Vagina (tissue), 2 donors: ENCODE measurements around the gene ADH7. TPM values are rescaled to one million over a fixed set of nuclear protein-coding genes. Genes with fewer than 3 reads are reported as not detected.
"Not testable (repeated sequence)": the region's sequence is repeated elsewhere in the genome, so short reads cannot be mapped to it uniquely, and the experiment has no call there.

ENCODE experiments used
- DNase-seq, 2 donors: peaks; one replicate each; pipeline ENCODE4 v3.0.0-alpha.2; 2017; ENCODE audit errors: extremely low spot score in 2 of 2
- H3K27ac ChIP-seq: fragments of 200-600 bp; sonication (generic); one replicate; pipeline ENCODE4 v1.5.1; 2019
- H3K27me3 ChIP-seq: fragments of 200-600 bp; sonication (generic); one replicate; pipeline ENCODE4 v1.5.1; 2019
- H3K36me3 ChIP-seq, 2 donors: fragments of 200-600 bp; sonication (generic); one replicate each; pipeline ENCODE4 v1.5.1; 2017 to 2019
- H3K4me1 ChIP-seq: fragments of 200-600 bp; sonication (generic); one replicate; pipeline ENCODE4 v1.5.1; 2019
- H3K4me3 ChIP-seq, 2 donors: fragments of 200-600 bp; sonication (generic); 1 replicate in 1 of 2; 2 replicates in 1 of 2; pipeline ENCODE4 v1.5.1; 2016 to 2019
- H3K9me3 ChIP-seq: fragments of 200-600 bp; sonication (generic); one replicate; pipeline ENCODE4 v1.5.1; 2019
- POLR2A ChIP-seq, 2 donors: fragments of 450-650 bp; IDR thresholded peaks; one replicate each; pipeline ENCODE4 v1.6.1; 2017; ENCODE audit warnings: antibody characterized with exemption in 2 of 2, mild to moderate bottlenecking in 2 of 2, moderate library complexity in 2 of 2
- POLR2AphosphoS5 ChIP-seq, 2 donors: sonication (generic); formaldehyde crosslinking; IDR thresholded peaks; one replicate each; pipeline ENCODE4 v1.9.0; 2017; ENCODE audit warnings: antibody characterized with exemption in 2 of 2, mild to moderate bottlenecking in 2 of 2, low read depth in 1 of 2; ENCODE audit not compliant: insufficient read depth in 1 of 2
- intact Hi-C: fragments of 100-400 bp; cut with DNase I; formaldehyde crosslinking; loops from one replicate; pipeline ENCODE4 v1.15.1; 2023
- total RNA-seq: library from RNA; depleted of rRNA; stranded (reverse); fragments of >200 nt; gene quantifications from one replicate; pipeline ENCODE4 v1.2.3, GENCODE V29; 2016
- TF ChIP-seq, protein P1 (sequence below), 3 experiments: fragments of 450-650 bp in 2 of 3; fragments of 200-600 bp in 1 of 3; sonication (generic) in 1 of 3; IDR thresholded peaks; one replicate each; pipeline ENCODE4 v1.5.1; 2017 to 2019; ENCODE audit warnings: antibody characterized with exemption in 3 of 3, mild to moderate bottlenecking in 2 of 3, moderate library complexity in 2 of 3

The ADH7 gene
- total RNA-seq, 1 donor from 2014 or later, result 11.8 TPM

DNA sequence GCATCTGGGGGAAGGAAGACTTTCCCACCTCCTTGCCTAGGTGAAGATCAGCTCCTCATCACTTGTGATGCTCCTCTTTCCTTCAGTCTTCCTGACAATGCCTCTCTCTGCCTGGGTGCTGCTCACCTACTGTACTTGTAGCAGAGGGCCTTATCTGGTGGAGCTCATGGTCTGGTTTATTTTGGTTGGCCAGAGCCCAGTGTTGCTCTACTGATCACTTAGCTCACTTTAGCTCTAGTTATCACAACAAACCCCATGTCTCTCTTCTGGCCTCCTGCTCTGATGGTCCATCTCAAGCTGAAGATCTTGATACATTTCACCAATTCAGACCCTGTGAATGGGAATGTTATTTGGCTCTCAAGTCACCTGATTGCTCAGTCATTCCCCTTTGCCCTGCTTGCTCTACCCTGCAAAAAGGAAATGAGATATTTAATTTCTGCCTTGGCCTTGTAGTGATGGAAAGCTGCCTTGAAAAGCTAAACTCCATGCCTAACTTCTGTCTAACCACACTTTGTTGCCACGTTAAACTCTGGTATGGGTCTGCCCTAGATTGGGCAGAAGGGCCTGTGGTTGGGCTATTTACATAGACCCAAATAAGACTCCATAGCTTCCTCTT, 52.3 kb downstream of the ADH7 start:
- Histone ChIP-seq H3K36me3 (no peaks in the 10 kb centered on the region), H3K9me3 (no peaks in the 10 kb centered on the region), H3K27me3 (no peaks in the 10 kb centered on the region), H3K4me3 (no peak overlapping the region), H3K27ac (peak overlapping the region; percentile 79), H3K4me1 (peaks cover 12% of the 10 kb centered on the region)
- TF ChIP-seq POLR2AphosphoS5 (IDR thresholded peaks at IDR 0.05; ENCODE audit: insufficient read depth in 1 of 2, low read depth in 1 of 2) (no peak), POLR2A (IDR thresholded peaks at IDR 0.05) (no peak)
- TF ChIP-seq, protein P1, sequence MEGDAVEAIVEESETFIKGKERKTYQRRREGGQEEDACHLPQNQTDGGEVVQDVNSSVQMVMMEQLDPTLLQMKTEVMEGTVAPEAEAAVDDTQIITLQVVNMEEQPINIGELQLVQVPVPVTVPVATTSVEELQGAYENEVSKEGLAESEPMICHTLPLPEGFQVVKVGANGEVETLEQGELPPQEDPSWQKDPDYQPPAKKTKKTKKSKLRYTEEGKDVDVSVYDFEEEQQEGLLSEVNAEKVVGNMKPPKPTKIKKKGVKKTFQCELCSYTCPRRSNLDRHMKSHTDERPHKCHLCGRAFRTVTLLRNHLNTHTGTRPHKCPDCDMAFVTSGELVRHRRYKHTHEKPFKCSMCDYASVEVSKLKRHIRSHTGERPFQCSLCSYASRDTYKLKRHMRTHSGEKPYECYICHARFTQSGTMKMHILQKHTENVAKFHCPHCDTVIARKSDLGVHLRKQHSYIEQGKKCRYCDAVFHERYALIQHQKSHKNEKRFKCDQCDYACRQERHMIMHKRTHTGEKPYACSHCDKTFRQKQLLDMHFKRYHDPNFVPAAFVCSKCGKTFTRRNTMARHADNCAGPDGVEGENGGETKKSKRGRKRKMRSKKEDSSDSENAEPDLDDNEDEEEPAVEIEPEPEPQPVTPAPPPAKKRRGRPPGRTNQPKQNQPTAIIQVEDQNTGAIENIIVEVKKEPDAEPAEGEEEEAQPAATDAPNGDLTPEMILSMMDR (IDR thresholded peaks at IDR 0.05), result no peak
- no peak for DNase-seq
- intact Hi-C loops, result no loop called here

DNA sequence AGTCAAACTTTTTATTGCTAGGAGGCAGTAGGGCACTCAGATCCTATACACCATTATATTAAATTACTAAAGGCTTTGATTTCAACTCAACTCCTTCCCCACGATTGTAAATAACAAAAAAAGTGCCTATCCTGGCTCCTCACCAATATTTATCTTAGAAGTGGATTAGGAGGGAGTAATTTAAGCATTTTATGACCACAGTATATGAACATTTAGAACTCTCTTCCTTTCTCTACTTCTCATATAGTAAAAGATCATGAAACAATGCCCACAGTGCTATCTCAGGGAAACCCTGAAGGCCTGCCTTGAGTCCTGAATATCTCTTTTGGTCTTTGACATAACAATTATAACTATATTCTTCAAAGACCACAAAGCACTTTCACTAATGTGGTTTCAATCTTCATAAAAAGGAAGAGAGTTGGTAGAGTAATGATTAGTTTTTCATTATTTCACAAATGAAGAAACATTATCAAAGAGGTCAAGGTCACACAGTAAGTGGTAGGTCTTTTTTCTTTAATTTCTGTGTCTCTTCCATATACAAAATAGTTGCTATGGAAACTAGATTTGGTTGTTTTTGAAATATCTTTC, 53.5 kb downstream of the ADH7 start:
- DNase-seq, result no peak
- H3K27ac ChIP-seq, result peak overlapping the region; percentile 79
- H3K36me3 ChIP-seq, result no peaks in the 10 kb centered on the region
- H3K4me1 ChIP-seq, result peaks cover 10% of the 10 kb centered on the region
- intact Hi-C loops, result no loop called here
- no peak for TF ChIP-seq POLR2AphosphoS5 (IDR thresholded peaks at IDR 0.05; ENCODE audit: insufficient read depth in 1 of 2, low read depth in 1 of 2)
- TF ChIP-seq, protein P1 (IDR thresholded peaks at IDR 0.05), result no peak
- no peak for TF ChIP-seq POLR2A (IDR thresholded peaks at IDR 0.05)
- no peak overlapping the region for H3K4me3 ChIP-seq
- H3K9me3 ChIP-seq, result no peaks in the 10 kb centered on the region
- H3K27me3 ChIP-seq, result no peaks in the 10 kb centered on the region

DNA sequence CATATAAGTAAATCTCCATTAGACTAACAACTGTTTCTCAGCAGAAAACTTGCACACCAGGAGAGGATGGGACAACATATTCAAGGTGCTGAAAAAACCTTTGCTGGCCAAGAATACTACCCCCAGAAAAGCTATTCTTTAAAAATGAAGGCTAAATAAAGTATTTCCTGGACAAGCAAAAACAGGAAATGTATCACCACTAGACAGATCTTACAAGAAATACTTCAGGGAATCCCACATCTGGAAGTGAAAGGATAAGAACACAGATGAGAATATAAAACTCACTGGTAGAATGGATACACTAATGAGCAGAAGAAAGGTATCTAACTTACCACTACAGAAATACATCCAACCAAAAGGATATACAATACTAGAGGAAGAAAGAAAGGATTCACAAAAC, 55.6 kb downstream of the ADH7 start:
- intact Hi-C loops, result no loop called here
- peaks cover 10% of the 10 kb centered on the region for H3K4me1 ChIP-seq
- H3K27ac ChIP-seq, result no peak overlapping the region
- no peak overlapping the region for H3K4me3 ChIP-seq
- no peaks in the 10 kb centered on the region for H3K27me3 ChIP-seq
- TF ChIP-seq POLR2AphosphoS5 (IDR thresholded peaks at IDR 0.05; ENCODE audit: insufficient read depth in 1 of 2, low read depth in 1 of 2) (no peak), POLR2A (IDR thresholded peaks at IDR 0.05) (no peak)
- TF ChIP-seq, protein P1 (IDR thresholded peaks at IDR 0.05), result no peak
- DNase-seq, result no peak
- H3K9me3 ChIP-seq, result no peaks in the 10 kb centered on the region
- H3K36me3 ChIP-seq, result no peaks in the 10 kb centered on the region

DNA sequence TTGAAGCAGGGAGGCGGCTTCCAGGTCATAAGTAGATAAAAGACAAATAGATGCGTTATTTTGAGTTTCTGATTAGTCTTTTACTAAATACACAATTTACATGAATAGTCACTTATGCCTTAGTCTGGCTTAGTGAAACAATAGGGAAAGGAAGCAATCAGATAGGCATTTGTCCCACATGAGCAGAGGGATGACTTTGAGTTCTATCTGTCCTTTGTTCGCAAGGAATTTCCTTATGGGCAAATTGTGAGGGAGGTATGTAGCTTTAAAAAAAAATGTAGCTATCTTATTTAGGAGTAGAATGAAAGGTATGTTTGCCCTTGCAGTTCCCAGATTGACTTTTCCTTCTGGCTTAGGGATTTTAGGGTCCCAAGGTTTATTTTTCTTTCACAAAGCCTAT, 56.3 kb downstream of the ADH7 start:
- Histone ChIP-seq H3K36me3 (no peaks in the 10 kb centered on the region), H3K4me1 (peaks cover 10% of the 10 kb centered on the region), H3K27me3 (no peaks in the 10 kb centered on the region), H3K9me3 (no peaks in the 10 kb centered on the region), H3K4me3 (no peak overlapping the region), H3K27ac (no peak overlapping the region)
- no peak for DNase-seq
- TF ChIP-seq POLR2AphosphoS5 (IDR thresholded peaks at IDR 0.05; ENCODE audit: insufficient read depth in 1 of 2, low read depth in 1 of 2) (no peak), POLR2A (IDR thresholded peaks at IDR 0.05) (no peak)
- TF ChIP-seq, protein P1 (IDR thresholded peaks at IDR 0.05), result no peak
- intact Hi-C loops, result no loop called here

GRCh38 chr4:99377341-99377740, 57.8 kb downstream of the ADH7 start:
- DNase-seq, intact Hi-C loops, H3K4me3 ChIP-seq, H3K4me1 ChIP-seq, H3K27me3 ChIP-seq, H3K36me3 ChIP-seq, H3K27ac ChIP-seq, H3K9me3 ChIP-seq: not testable (repeated sequence)

- H3K36me3 ChIP-seq, H3K27me3 ChIP-seq, H3K4me1 ChIP-seq, H3K27ac ChIP-seq, intact Hi-C loops, H3K4me3 ChIP-seq, H3K9me3 ChIP-seq, DNase-seq: not testable (repeated sequence)
Measured at GRCh38 chr4:99372464-99372863, 62.7 kb downstream of the ADH7 start.

DNA sequence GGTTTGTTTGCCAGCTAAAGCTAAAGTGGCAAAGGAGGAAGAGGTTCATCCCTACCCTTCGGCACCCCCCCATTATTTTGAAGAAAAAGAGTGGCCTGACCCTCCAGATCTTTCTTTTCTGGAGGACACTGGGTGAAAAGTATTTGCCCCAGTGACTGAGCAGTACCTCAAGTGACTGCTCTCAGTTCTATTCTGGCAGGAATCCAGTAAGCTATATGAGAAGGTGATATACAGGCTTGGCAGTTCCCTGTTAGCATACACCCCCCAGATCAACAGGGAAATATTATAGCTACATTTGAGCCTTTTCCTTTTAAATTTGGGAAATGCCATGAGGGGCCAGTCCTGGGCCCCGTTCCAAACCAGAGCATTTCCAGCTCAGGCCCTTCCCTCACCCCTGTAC, 67.3 kb downstream of the ADH7 start:
- H3K4me1 ChIP-seq, intact Hi-C loops, H3K4me3 ChIP-seq, H3K27ac ChIP-seq, H3K27me3 ChIP-seq, H3K9me3 ChIP-seq, DNase-seq, H3K36me3 ChIP-seq: not testable (repeated sequence)
